Stimulated activated naive CD4-positive, alpha-beta T cell treated with Interleukin-2 at 50 U/mL for 16 hours (primary cell): ENCODE results near the gene LTB4R2.
"Not testable (repeated sequence)": the region's sequence is repeated elsewhere in the genome, so short reads cannot be mapped to it uniquely, and the experiment has no call there.

ENCODE experiments used
- DNase-seq: peaks from one replicate; lab custom pipeline; 2025; lab: John Stamatoyannopoulos, UW

LTB4R2 gene

GRCh38 chr14:24340606-24341005 is 30.7 kb downstream of the LTB4R2 start:
- no peak for DNase-seq

- DNase-seq = no peak
Observed at GRCh38 chr14:24342889-24343288, 32.9 kb downstream of the LTB4R2 start.

GRCh38 chr14:24343795-24344660 is 34.1 kb downstream of the LTB4R2 start:
- DNase-seq = no peak

- no peak for DNase-seq
Observed at GRCh38 chr14:24347134-24347533, 37.2 kb downstream of the LTB4R2 start.

GRCh38 chr14:24348186-24348585 is 38.2 kb downstream of the LTB4R2 start:
- no peak for DNase-seq

- DNase-seq = no peak
Observed at GRCh38 chr14:24349742-24350141, 39.8 kb downstream of the LTB4R2 start.

GRCh38 chr14:24351517-24351916 is 41.6 kb downstream of the LTB4R2 start:
- DNase-seq = no peak

- DNase-seq = no peak
Observed at GRCh38 chr14:24353559-24354481, 43.9 kb downstream of the LTB4R2 start.

GRCh38 chr14:24354482-24354825 is 44.5 kb downstream of the LTB4R2 start:
- DNase-seq = not testable (repeated sequence)

GRCh38 chr14:24355009-24355408 is 45.1 kb downstream of the LTB4R2 start:
- no peak for DNase-seq

- DNase-seq = no peak
Observed at GRCh38 chr14:24356208-24356607, 46.3 kb downstream of the LTB4R2 start.

GRCh38 chr14:24360281-24360680 is 50.3 kb downstream of the LTB4R2 start:
- DNase-seq = no peak

GRCh38 chr14:24361326-24361725 is 51.4 kb downstream of the LTB4R2 start:
- no peak for DNase-seq
